ENCODE data around the gene HGS.
"Not testable (repeated sequence)": the region's sequence is repeated elsewhere in the genome, so short reads cannot be mapped to it uniquely, and the experiment has no call there.

Gene HGS

DNA sequence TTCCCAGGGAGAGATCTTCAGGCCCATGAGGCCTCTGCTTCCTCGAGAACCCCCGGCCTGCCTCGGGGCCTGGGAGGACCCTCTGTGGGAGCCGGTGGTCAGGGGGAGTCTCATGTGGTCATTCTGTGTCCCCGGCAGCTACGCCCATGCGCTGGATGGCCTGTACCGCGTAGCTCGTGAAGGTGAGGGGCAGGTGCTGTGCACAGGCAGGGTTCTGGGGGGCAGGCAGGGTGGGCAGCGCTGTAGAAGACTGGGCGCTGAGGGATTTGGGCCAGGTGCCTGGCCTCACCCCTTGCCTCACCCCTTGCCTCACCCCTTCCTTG lies 32.8 kb downstream of the HGS start:
- no peak for DNase-seq

DNA sequence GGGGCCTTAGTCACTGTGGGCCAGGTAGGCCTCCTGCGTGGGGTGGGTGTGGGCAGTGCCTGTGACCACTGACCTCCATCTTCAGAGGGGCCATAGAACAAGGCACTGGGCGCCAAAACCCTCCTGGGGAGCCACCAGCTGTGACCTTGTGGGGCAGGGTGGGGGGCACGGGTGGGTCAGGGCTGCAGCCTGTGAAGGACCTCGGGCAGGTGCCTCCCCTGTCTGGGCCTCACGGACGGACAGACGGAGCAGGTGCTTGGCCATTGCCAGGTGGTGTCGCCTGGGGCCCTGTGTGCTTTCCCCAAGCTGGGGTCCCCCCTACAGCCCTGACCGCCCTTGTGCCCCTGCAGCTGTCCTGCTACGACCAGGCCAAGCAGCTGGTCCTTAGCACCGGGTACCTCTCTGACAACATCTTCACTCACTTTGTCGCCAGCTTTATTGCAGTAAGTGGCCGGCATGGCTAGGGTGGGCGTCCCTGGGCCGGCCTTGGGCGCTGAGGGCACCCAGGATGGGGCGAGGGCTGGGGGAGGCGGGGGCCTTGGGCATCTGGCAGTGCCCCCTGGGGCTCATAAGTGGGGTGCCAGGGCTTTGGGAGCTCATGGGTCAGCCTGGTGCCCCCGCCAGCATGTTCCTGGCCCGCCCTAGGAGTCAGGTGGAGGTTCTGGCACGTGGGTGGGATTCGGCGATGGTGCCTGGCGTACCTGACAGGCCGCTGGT lies 33.4 kb downstream of the HGS start:
- no peak for DNase-seq

DNA sequence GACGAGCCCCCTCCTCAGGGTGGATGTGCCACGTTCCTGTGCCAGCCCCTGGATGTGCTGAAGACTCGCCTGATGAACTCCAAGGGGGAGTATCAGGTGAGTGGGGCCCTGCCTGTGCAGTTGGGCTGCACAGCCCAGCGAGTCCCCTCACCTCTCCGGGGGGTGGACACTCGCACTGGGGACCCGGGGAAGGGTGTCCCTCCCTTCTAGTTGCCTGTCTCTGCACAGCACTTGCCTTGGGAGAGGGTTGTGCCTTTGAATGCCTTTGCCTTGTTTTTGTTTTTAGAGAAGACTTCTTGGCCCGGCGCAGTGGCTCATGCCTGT lies 33.9 kb downstream of the HGS start:
- DNase-seq, result no peak

DNA sequence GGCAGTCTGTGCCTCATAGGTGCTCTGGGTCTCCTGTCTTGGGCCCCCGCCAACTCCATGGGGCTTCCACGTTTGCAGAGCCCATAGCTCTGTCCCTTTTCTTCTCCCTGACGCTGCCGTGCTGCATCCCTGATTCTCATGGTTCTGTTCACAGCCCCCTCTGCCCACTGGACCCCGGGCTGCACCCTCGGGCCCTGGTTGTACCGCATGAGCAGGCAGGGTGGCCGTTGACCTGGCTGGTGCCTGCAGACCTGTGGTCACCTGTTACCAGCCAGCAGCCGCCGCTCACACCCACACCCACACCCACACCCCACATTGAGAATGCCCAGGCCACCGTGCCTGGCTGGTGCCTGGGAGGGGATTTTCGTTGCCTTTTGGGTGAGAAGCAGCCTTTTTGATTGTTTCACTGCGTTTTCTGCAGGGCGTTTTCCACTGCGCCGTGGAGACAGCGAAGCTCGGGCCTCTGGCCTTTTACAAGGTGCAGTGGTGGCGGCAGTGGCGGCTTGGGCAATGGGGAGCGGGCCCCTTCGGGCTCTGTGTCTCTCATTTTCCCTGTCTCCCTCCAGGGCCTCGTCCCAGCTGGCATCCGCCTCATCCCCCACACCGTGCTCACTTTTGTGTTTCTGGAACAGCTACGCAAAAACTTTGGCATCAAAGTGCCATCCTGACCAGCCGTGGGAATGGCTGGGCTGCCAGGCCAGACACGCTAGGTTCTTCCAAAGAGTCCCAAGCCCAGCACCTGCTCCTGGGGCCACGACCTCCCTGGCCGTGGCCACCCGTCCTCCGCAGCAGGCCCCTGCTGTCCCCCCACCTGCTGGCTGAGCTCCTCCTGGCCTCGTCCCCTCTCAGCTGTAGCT lies 35.8 kb downstream of the HGS start:
- no peak for DNase-seq

DNA sequence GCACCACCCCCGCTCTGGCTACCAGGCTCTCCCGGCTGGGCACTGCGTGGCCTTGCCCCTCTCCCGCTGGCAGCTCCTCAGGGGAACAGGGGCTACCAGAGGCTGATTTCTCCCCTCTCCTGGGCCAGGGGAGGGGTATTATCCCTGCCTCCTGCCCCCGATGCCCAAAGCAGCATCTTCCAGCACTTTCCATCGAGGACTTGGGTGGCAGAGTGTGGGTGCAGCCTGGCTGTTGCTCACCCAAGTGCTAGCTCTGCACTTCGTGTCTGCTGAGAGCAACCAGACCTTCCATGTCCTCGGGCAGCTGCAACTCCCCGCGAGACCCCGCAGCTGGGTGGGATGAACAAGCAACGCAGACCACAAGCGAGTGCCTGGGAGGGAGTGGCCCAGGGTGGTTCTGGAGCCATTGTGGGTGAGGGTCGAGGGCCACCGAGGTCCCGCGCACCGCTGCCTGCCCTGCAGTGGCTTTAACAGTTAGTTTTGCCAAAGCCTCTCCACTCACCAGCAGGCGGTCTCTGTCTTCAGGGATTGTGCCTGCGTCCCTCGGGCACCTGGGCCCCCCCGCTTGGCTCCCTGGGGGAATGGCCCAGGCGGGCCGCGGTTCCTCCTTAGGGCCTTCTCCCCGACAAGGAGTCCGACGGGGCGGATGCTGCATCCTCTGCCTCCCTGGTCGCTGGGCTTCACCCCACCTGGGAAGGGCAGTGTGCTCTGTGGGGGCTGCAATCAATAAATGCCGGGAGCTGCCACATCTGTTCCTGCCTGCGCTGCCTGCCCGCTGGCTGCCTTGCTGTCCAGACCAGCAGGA lies 36.7 kb downstream of the HGS start:
- DNase-seq, result no peak

DNA sequence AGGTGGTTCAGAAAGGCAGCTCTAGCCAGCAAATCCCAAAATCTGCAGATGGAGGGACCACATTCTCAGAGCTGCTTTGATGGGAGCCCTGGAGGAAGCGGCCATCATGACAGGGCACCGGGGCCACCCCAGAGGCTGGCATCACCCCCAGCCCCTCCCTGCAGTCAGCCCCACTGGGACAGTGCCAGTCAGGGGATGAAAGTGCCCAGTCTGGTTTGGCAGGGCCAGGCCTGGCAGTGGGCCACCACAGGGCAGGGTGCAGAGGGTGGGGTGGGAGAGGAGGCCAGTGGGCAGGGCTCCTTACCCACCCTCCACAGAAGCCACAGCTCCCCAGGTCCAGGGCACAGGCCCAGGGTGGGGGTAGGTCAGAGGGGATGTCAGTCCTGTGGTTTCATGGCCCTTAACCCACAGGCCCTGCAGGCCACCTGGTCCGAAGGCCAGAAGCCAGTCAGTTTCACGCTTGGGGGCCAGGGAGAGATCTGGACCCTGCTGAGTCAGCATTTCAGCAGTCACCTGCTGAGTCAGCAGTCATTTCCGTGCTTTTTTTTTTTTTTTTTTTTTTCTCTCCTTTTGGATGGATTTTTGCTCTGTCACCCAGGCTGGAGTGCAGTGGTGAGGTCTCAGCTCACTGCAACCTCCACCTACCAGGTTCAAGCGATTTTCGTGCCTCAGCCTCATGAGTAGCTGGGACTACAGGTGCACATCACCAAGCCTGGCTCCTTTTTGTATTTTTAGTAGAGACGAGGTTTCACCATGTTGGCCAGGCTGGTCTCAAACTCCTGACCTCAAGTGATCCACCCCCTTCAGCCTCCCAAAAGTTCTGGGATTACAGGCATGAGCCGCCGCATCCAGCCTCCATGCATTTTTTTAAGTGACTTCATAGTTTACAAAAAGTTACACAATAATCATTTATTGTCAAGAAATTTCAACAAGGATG lies 38.6 kb downstream of the HGS start:
- no peak for DNase-seq

DNA sequence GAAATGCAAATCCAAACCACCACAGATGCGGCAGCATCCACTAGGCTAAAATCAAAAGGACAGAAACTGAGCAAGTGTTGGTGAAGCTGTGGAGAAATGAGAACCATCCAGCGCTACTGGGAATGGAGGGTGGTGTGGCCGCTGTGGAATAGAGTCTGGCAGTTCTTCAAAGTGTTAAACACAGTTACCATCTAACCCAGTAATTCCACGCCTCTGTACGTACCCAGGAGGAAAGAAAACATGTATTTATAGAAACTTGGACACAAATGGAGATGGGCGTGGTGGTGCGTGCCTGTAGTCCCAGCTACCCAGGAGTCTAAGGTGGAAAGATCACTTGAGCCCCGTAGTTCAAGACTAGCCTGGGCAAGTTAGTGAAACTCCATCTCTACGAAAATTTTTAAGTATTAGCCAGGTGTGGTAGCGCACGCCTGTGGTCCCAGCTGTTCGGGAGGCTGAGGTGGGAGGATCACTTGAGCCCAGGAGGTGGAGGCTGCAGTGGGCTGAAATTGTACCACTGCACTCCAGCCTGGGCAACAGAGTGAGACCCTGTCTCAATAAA lies 39.9 kb downstream of the HGS start:
- no peak for DNase-seq

DNA sequence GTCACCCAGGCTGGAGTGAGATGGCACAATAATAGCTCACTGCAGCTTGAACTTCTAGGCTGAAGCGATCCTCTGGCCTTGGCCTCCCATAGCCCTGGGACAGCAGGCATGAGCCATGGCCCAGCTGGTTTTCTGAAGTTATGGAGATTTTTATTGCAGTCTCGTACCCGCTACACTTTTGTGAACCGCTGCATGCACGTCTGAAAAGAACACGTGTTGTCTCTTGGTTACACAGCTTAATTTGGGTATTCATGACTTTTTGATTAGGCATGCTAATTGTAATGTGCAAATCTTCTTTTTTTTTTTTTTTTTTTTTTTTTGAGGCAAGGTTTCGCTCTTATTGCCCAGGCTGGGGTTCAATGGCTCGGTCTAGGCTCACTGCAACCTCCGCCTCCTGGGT lies 41.6 kb downstream of the HGS start:
- no peak for DNase-seq

DNA sequence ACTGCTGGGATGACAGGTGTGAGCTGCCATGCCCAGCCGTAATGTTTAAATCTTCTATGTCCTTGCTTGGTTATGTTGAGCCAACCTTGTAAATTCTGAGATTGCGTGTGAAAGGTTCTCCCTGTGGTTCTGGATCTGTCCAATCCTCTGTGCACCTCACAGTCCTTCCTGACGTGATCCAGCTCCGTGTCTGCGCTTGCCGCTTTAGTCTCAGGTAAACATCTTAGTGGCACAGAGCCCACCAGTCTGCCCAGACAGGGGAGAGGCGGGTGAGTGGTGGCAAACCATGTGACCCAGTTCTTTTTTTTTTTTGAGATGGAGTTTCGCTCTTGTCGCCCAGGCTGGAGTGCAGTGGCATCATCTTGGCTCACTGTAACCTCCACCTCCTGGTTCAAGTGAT lies 42.2 kb downstream of the HGS start:
- DNase-seq, result no peak

DNA sequence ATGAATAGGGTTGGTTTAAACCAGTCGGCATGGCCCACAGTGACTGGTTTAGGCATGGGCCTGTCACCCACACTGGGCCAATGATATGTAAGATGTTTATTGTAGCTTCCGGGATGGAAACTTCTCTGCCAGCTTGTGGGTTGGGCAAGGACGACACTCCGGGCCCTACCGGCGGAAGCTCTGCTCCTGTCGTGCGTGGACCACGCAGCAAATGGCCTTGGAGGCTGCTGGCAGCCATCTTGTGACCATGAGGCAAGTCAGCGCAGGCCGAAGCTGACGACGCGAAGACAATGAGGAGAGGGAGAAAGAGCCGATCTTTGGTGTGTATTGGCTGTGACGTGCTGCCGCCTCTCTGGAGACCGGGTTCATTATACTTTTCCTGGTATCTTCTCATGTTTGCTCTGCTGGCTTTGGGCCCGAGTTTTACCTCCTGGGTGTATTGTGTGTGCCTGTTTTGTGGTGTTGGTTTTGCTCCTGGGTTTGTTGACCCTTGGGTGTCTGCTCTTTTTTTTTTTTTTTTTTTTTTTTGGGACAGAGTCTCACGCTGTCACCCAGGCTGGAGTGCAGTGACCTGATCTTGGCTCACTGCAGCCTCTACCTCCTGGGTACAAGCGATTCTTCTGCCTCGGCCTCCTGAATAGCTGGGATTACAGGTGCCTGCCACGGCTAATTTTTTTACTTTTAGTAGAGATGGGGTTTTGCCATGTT lies 43.7 kb downstream of the HGS start:
- DNase-seq, result no peak

DNA sequence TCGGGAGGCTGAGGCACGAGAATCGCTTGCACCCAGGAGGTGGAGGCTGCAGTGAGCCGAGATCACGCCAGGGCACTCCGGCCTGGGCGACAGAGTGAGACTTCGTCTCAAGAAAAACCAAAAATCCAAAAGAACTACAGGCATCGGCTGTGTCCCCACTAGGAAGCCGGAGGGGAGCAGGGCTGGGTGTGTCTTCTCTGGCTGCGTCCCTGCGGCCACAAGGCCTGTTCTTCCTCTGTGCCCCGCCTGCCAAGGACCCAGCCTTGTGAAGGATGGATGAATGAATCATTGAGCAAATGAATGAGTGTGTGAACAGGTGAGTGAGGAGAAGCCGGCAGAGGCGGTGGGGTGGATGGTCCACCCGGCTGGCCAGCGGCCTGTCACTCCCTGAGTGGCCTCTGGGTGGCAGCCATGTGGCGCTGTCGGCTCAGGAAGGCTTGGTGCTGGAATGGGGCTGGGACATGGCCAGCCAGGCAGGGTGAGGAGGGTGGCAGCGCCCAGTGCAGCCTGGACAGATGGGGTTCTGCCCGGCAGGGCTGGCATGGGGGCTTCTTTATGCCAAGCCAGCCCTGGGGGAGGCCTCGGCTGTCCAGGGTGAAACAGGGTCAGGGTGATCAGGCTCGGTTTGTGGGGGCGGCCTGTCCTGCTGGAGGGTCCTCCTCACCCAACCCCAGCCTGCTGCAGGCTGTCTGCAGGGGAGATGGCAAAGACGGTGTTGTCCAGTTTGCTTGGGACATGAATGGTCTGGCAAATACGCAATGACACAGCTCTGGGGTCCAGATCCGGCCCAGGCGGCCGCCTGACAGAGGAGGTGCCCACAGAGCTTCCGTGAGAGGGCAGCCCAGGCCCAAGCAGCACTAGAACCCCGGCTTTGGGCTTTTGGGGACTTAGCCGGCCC lies 49.9 kb downstream of the HGS start:
- DNase-seq, result peak; percentile 67

DNA sequence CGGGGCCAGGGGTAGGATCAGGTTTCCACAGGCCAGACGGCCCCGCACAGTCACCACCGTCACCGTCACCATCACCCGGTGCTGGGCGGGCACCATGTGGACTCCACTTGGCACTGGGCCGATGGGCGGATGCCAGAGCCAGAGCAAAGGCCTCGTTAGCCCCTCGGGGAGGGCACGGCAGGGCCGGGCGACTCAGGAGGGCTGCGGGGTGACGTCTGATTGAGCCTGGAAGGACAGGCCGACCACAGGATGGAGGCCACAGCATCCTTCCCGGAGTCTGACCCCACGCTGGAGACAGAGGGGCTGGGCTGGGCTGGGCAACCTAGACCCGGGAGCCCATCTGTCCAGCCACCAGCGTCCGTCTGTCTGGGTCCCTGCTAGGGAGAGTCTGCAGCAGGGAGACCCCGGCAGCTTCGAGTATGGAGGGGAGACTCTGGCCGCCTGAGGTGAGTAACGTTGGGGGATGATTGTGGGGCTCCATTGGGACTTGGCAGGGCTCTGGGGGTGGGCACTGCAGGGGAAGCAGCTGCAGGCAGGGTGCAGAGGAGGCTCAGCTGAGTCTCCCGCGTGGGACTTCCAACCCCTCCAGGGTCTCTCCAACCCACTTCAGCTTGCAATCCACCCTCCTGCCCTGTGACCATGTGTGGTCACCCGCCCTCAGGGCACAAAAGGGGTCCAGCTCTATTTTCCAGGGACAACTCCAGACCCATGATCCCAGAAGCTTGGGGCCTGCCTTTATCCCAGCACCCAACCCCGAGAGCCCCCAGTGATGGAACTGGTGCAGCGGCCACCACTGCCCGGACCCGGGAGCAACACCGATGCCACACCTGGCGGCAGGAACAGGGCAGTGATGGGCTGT lies 50.8 kb downstream of the HGS start:
- no peak for DNase-seq

DNA sequence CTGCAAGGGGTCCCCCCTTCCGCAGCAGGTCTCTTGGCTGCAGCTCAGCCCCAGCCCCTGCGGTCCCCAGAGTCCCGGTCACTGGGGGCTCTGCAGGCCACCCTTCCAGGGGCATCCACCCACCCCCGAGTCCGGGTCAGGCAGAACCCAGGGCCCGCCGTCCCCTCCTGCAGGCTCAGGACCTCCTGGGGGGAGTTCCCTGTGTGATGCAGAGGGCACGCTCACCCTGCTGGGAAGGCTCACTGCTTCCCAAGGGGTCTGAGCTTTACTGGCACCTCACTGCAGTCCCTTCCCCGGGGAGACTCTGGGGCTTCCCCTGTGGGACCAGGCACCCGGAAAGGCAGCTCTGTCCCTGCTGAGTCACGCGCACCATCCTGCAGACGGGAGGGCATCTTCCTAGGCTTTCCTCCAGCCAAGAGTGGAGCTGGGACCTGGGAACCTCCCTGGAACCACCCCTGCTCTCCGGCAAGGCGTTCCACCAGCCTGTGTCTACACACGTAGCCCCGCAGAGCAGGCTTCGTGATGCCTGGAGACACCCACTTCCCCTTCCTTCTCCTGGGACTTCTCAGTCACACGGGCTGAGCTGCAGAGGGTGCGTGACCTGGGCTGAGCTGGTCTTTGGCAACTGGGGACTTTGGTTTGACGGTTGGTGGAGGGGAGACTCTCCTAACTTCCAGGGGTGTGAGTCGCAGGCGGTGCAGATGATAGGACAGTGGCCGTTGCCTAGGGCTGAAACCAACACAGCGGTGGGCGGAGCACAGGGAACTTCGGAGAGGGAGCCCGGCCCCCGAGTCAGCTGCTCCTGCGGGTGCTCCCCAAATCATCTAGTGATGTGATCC lies 51.7 kb downstream of the HGS start:
- no peak for DNase-seq

DNA sequence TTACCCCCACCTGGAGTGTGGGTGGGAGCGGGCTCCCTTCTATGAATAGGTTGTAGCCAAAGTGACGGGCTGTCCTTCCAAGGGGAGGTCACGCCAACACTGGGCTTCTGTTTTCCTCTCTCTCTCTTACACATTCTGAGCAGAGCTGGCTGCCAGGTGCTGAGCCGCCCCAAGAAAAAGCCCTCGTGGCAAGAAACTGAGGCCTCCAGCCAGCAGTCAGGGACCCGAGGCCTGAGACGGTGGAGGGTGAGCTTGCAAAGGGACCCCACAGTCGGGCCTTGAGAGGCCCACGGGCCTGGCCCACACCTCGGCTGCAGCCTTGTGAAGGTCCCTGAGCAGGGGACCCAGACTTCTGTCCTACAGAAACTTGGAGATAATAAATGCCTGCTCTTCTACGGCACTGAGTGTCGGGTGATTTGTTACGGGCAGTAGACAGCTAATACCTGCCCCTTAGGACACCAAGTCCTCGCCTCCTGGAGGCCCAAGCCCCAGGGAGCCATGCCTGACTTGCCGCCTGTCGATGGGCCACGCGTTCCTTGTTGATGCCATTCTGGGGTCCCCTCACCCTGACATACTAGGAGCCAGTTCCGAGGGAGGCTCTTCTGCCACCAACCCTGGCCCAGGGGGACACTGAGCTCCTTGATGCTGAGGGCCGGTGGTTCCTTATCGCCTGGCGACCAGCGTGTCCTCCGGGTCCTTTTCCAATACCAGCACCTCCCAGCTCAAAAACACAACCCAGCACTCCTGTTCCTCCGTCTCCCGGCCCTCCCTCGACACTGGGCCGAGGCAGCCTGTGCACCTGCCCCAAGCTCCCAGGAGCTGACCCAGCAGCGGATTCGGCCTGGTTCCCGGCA lies 54.4 kb downstream of the HGS start:
- no peak for DNase-seq

DNA sequence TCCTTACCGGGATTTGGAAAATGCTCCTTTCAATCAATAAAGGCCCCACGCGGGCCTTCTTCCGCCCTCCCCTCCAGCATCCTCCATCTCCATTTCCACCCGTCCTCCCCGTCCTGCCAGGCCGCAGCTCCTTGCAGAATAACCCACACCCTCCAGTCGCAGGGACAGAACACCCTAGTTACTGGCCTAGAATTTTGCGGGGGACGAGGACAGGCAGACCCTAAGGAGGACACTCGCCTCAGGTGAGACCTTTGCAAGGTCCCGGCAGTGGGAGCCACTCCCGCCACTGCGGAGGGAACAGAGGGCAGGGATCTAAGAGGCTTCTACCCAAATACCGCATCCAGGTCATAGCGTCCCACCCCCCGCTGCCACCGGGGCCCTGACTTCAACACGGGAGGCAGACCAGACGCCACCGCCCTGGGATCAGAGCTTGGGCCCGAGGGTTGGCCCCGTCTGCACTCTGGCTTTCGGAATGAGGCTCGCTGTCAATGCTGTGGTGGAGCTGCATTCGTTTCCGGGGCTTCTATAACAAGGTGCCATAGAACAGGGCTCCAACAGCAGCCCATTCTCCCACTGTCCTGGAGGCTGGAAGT lies 55.1 kb downstream of the HGS start:
- DNase-seq, result no peak

DNA sequence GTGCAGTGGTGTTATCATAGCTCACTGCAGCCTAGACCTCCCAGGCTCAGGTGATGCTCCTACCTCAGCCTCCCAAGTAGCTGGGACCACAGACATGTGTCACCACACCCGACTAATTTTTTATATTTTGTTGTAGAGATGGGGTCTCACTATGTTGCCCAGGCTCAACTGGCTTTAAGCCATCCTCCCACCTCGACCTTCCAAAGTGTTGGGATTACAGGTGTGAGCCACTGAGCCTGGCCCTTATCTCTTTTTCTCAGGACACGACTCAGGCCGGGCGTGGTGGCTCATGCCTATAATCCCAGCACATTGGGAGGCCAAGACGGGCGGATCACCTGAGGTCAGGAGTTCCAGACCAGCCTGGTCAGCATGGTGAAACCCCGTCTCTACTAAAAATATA lies 55.8 kb downstream of the HGS start:
- DNase-seq, result not testable (repeated sequence)

Data from right kidney (tissue), 1 donor.